GM19328 (cell line): ENCODE data around the gene L1TD1.
"Not testable (repeated sequence)": the region's sequence is repeated elsewhere in the genome, so short reads cannot be mapped to it uniquely, and the experiment has no call there.

Source experiments
- ATAC-seq: cut with Tn5 transposase; IDR thresholded peaks from one replicate; pipeline ENCODE4 v1.9.1; 2021; ENCODE audit warnings: mild to moderate bottlenecking, moderate library complexity; ENCODE audit not compliant: unreplicated experiment

Gene L1TD1

GRCh38 chr1:62198069-62198780, 3.6 kb downstream of the L1TD1 start:
- ATAC-seq: no peak

GRCh38 chr1:62198781-62199125, 4.1 kb downstream of the L1TD1 start:
- ATAC-seq: no peak

- ATAC-seq: no peak
Measured at GRCh38 chr1:62207187-62207586, 12.5 kb downstream of the L1TD1 start.

- no peak for ATAC-seq
Measured at GRCh38 chr1:62208087-62208486, 13.4 kb downstream of the L1TD1 start.

DNA sequence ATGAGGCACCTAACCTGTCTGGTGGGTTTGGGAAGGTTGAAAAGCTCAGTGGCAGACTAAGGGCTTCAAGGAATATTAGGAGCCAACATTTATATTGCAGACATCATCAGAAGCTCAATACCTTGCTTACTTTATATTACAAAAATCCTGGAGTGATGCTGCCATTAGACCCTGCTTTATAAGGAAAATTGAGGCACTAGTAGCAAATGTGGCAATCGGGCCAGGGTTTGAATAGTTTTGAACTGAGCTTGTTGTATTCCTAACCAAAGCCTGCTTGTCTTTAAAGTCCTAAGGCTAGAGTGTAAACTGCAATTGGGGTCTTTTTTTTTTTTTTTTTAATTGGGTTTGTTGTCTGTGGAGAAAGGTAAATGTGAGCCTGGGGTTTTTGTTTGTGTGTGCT, 14.3 kb downstream of the L1TD1 start:
- ATAC-seq: no peak

DNA sequence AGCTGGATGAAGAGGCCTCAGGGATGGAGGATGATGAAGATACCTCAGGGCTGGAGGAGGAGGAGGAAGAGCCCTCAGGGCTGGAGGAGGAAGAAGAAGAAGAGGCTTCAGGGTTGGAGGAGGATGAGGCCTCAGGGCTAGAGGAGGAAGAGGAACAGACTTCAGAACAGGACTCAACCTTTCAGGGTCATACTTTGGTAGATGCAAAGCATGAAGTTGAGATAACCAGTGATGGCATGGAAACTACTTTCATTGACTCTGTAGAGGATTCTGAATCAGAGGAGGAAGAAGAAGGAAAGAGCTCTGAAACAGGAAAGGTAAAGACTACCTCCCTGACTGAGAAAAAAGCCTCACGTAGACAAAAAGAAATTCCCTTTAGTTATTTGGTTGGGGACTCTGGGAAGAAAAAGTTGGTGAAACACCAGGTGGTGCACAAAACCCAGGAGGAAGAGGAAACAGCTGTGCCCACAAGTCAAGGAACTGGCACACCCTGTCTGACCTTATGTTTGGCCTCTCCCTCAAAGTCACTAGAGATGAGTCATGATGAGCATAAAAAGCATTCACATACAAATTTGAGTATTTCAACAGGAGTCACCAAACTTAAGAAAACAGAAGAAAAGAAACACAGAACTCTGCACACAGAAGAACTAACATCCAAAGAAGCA, 15.4 kb downstream of the L1TD1 start:
- no peak for ATAC-seq

DNA sequence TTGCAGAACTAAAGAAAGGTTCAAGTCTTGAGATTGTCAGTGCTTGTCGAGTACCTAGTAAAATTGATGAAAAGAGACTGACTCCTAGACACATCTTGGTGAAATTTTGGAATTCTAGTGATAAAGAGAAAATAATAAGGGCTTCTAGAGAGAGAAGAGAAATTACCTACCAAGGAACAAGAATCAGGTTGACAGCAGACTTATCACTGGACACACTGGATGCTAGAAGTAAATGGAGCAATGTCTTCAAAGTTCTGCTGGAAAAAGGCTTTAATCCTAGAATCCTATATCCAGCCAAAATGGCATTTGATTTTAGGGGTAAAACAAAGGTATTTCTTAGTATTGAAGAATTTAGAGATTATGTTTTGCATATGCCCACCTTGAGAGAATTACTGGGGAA, 16.3 kb downstream of the L1TD1 start:
- no peak for ATAC-seq

- no peak for ATAC-seq
Measured at GRCh38 chr1:62212411-62212810, 17.8 kb downstream of the L1TD1 start.

DNA sequence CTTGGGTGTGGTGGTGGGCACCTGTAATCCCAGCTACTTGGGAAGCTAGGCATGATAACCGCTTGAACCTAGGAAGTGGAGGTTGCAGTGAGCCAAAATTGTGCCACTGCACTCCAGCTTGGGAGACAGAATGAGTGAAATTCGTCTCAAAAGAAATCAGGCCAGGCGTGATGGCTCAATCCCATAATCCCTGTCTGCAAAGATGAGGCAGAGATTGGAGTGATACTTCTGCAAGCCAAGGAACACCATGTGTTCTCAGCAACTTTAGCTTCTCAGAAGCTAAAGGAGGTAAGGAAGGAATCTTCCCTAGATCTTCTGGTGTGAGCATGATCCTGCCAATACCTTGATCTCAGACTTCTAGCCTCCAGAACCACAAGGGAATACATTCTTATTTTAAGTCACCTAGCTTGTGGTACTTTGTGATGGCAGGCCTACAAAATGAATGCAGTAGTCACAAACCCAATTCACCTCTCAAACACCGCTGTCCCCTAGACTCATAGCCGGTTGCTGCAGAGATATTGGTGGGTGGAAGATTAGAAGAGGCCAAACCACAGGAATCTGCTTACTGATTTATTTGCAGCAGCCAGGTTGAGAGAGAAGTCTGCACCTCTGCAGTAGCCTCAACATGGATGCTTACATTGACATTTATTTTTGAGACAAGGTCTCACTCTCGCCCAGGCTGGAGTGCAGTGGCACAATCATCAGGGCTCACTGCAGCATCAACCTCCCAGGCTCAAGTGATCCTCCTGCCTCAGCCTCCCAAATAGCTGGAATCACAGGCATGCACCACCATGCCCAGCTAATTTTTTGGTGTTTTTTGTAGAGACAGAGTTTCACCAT, 18.6 kb downstream of the L1TD1 start:
- ATAC-seq: no peak

DNA sequence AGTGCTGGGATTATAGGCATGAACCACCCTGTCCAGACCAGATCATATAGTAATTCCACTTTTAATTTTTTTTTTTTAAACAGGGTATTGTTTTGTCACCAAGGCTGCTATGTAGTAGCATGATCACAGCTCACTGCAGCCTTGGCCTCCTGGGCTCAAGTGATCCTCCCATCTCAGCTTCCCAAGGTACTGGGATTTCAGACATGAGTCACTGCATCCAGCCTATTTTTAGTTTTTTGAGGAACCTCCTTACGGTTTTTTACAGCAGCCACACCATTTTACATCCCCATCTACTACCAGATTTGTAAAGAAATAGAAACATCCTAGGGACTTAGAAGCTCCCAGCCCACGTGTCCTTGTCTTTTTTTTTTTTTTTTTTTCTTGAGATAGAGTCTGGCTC, 24.0 kb downstream of the L1TD1 start:
- no peak for ATAC-seq

DNA sequence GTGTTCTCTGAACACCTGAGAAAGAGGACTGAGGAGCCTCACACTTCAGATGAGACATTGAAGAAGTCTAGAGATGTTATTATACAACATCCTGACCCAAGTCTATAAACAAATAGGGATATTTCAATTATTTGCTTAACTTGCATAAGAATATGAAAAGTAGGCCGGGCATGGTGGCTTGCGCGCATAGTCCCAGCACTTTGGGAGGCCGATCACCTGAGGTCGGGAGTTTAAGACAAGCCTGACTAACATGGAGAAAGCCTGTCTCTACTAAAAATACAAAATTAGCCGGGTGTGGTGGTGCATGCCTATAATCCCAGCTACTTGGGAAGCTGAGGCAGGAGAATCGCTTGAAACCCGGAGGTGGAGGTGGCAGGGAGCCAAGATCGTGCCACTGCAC, 25.8 kb downstream of the L1TD1 start:
- ATAC-seq: not testable (repeated sequence)

DNA sequence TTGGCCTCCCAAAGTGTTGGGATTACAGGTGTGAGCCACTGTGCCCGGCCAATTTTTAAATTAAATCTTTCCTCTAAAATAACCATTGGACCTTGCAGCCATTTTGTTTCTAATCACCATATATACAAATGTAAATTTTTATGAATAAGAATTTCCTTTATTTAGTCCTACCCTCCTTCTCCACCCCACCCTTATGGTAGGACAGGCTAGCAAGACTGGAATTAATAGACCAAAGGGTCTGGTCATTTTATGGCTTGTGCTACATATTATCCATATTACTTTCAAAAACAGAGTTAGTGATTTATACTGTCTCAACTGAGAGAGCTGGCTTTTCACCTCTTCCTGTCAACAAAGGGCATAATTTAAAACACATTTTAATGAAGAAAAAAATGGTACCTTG, 26.5 kb downstream of the L1TD1 start:
- ATAC-seq: no peak

- no peak for ATAC-seq
Measured at GRCh38 chr1:62222321-62222720, 27.7 kb downstream of the L1TD1 start.

DNA sequence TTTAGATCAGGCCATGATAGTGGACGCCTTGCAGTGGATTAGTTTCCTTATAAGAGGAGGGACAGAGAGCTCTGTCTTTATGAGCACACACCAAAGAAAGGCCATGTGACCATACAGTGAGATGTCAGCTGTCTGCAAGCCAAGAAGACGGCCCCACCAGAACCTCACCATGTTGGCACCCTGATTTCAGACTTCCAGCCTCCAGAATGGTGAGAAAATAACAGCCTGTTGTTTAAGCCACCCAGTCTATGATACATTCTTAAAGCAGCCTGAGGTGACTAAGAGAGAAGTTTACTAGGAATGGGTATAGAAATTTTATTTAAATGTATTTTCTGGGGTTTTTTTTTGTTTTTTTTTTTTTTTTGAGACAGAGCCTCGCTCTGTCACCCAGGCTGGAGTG, 29.5 kb downstream of the L1TD1 start:
- ATAC-seq: no peak

- no peak for ATAC-seq
Measured at GRCh38 chr1:62227496-62227895, 32.8 kb downstream of the L1TD1 start.

- no peak for ATAC-seq
Measured at GRCh38 chr1:62228136-62228882, 33.7 kb downstream of the L1TD1 start.

DNA sequence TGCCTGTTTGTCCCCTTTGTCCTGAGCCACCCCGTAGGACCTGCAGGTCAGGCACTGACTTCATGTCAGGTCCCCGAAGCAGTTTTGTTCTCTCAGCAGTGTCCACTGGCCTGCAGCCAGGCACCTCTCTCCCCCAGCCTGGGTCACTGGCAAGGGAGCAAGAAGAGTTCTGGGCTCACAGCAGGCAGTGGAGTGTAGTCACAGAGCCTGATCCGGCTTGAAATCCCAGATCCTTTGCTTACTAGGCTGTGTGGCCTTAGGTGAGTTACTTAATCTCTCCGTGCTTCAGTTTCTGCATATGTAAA, 34.2 kb downstream of the L1TD1 start:
- no peak for ATAC-seq

GRCh38 chr1:62229468-62229867, 34.8 kb downstream of the L1TD1 start:
- no peak for ATAC-seq

DNA sequence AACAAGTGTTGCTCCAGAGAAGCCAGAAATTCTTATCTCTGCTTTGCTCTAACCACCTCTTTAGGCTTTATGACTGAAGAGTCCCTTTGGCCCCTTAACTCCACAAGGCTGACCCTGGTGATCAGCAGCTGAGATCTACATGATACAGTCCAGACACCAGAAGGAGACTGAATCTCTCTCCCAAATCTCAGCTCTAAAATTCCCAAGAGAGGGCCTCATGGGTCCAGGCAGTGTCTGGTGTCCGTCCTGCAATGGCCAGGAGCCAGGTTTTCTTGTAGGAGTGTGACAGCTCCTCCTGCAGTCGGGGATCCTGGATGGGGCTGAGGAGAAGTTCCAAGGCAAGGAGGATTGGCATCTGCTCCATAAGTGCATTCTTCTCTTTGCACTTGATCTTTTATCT, 35.3 kb downstream of the L1TD1 start:
- ATAC-seq: no peak

DNA sequence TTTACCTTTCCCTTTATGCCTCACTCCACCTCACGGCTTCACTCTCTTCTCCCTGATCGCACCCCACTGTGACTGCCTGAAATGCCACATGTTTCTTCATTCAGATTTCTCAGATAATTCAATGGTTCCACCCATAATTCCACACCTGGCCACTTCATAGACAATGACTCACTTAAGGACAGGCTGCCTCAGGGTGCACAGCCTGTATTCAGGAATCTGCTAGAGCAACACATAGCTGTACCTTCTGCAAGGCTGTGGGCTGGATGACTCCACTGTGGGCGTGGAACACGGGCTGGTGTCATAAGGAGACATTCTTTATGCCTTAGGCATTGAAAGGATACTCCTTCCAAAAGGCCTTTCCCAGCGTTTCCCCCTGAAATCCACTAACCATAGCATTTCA, 36.1 kb downstream of the L1TD1 start:
- ATAC-seq: no peak

GRCh38 chr1:62232871-62233278, 38.2 kb downstream of the L1TD1 start:
- ATAC-seq: no peak
